ENCODE measurements around the gene TXNDC9. TPM values are rescaled to one million over a fixed set of nuclear protein-coding genes. Genes with fewer than 3 reads are reported as not detected.

TXNDC9 gene
- total RNA-seq: 21.9 TPM
- long read RNA-seq, transcript TXNDC9-201 (5 exons, 1,637 nt): major isoform, 35 of 45 reads
- long read RNA-seq, transcript TXNDC9-202 (4 exons, 1,111 nt): minor isoform, 8 of 45 reads
- long read RNA-seq, partial matches to known transcripts: 1 of 45 reads
- long read RNA-seq, other reads (novel, unspliced or antisense): 1 of 45 reads

GRCh38 chr2:99335911-99336803 lies at the start of gene TXNDC9:
Gene TXNDC9, minus strand, starts transcription at chr2:99336333. Its CDS starts 3,123 bp downstream, at chr2:99333210.
- DNase-seq (peak; percentile 99), ATAC-seq (peak; percentile 95)
- peaks cover 25% of the 10 kb centered on the region for H3K4me1 ChIP-seq
- no peak for TF ChIP-seq CTCF (IDR thresholded peaks at IDR 0.05)
- H3K36me3 ChIP-seq: peaks cover 19% of the 10 kb centered on the region
- H3K9me3 ChIP-seq: no peaks in the 10 kb centered on the region
- H3K27me3 ChIP-seq: no peaks in the 10 kb centered on the region
- peak within 1 kb of the TSS; percentile 94 for H3K27ac ChIP-seq
- intact Hi-C loops (cut with DNase I): no loop called here
- H3K4me3 ChIP-seq: peak within 1 kb of the TSS; percentile 90

GRCh38 chr2:99382143-99382542 lies 46.0 kb upstream of the TXNDC9 start:
- TF ChIP-seq CTCF (IDR thresholded peaks at IDR 0.05): no peak
- no peak for DNase-seq
- no peak overlapping the region for H3K4me3 ChIP-seq
- no peak overlapping the region for H3K27ac ChIP-seq
- peaks cover 78% of the 10 kb centered on the region for H3K36me3 ChIP-seq
- H3K9me3 ChIP-seq: no peaks in the 10 kb centered on the region
- intact Hi-C loops (cut with DNase I): no loop called here
- no peak for ATAC-seq
- no peaks in the 10 kb centered on the region for H3K27me3 ChIP-seq
- H3K4me1 ChIP-seq: no peaks in the 10 kb centered on the region

- intact Hi-C loops (cut with DNase I): no loop called here
Measured at GRCh38 chr2:99380376-99381010, 44.4 kb upstream of the TXNDC9 start.

GRCh38 chr2:99377879-99378278 lies 41.7 kb upstream of the TXNDC9 start:
- intact Hi-C loops (cut with DNase I): no loop called here
- Histone ChIP-seq H3K27ac (no peak overlapping the region), H3K9me3 (no peaks in the 10 kb centered on the region), H3K4me1 (no peaks in the 10 kb centered on the region), H3K4me3 (no peak overlapping the region), H3K36me3 (peaks cover 73% of the 10 kb centered on the region), H3K27me3 (no peaks in the 10 kb centered on the region)
- DNase-seq: no peak
- ATAC-seq: no peak
- TF ChIP-seq CTCF (IDR thresholded peaks at IDR 0.05): no peak

More at GRCh38 chr2:99380376-99381010, 44.4 kb upstream of the TXNDC9 start:
- H3K27me3 ChIP-seq: no peaks in the 10 kb centered on the region
- no peaks in the 10 kb centered on the region for H3K9me3 ChIP-seq
- TF ChIP-seq CTCF (IDR thresholded peaks at IDR 0.05): no peak
- no peak overlapping the region for H3K4me3 ChIP-seq
- peaks cover 87% of the 10 kb centered on the region for H3K36me3 ChIP-seq
- ATAC-seq (no peak), DNase-seq (no peak)
- H3K4me1 ChIP-seq: no peaks in the 10 kb centered on the region
- no peak overlapping the region for H3K27ac ChIP-seq

GRCh38 chr2:99376254-99376864 lies 40.2 kb upstream of the TXNDC9 start:
- H3K4me3 ChIP-seq: no peak overlapping the region

More at GRCh38 chr2:99376254-99376864, 40.2 kb upstream of the TXNDC9 start:
- no peaks in the 10 kb centered on the region for H3K9me3 ChIP-seq
- no peak for TF ChIP-seq CTCF (IDR thresholded peaks at IDR 0.05)
- H3K27me3 ChIP-seq: no peaks in the 10 kb centered on the region
- DNase-seq (no peak), ATAC-seq (no peak)
- intact Hi-C loops (cut with DNase I): no loop called here
- no peak overlapping the region for H3K27ac ChIP-seq
- peaks cover 79% of the 10 kb centered on the region for H3K36me3 ChIP-seq
- no peaks in the 10 kb centered on the region for H3K4me1 ChIP-seq

Data from upper lobe of right lung (tissue), 1 donor.